ENCODE data around the gene VSX1. TPM values are rescaled to one million over a fixed set of nuclear protein-coding genes. Genes with fewer than 3 reads are reported as not detected.

The VSX1 gene
- total and polyA plus RNA-seq, 9 of the 15 experiments (the other 6 are each of a cell fraction or from before 2014, with no cell fraction given) = not detected

DNA sequence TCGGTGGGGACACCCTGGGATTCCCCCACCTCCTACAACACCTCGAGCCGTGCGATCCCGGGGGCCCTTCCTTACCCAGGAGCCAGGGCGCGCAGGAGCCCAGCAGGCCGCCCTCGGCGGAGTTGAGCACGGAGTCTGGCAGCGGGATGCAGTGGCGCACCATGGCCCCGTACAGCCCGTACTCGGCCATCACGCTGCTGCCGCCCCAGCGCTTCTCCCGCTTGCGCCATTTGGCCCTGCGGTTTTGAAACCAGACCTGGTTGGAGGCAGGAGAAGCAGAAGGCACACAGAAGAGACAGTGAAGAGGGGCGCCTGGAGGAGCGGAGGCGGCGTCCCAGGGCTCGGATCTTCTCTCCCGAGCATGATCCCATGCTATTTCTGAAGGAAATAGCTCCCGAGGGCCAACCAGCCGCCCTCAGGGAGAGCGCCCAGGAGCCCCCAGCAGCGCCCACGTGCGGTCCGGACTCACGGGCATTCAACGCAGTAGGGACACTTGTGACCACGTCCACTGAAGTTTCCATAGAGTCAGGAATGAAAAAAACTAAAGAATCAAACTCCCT is 4.3 kb downstream of the VSX1 start:
- H3K27me3 ChIP-seq (ENCODE audit: control insufficient read depth in 2 of 2, insufficient read depth in 2 of 2, low read length in 2 of 2) = peaks cover 0 to 12% of the 10 kb centered on the region in 2 experiments; a peak in 3 of 5 replicates
- no peak overlapping the region for H2AFZ ChIP-seq (ENCODE audit: low read depth, low read length)
- no peaks in the 10 kb centered on the region for H3K9me1 ChIP-seq (ENCODE audit: control insufficient read depth, insufficient read depth, low read length)
- H3K4me2 ChIP-seq (ENCODE audit: insufficient read depth, low read length) = no peak overlapping the region
- no peaks in the 10 kb centered on the region for H3K9me3 ChIP-seq (replicated peaks; ENCODE audit: control insufficient read depth, insufficient read depth, low read depth, low read length)
- intact Hi-C loops (cut with micrococcal nuclease) = loop anchor here (10.0 kb wide), 1 partner anchor 97 kb away; no protein-coding TSS in a partner anchor
- no TSS peak for BruUV-seq (replicated peaks)
- under 1% methylated on average over 27 of the region's 38 CpGs for WGBS (ENCODE audit: insufficient coverage, low coverage, missing lambda C conversion rate)
- FAIRE-seq = no peak
- in situ Hi-C loops (cut with MboI) = no loop called here
- no peak overlapping the region for H3K4me3 ChIP-seq
- TF ChIP-seq KLF1 (tag; IDR thresholded peaks at IDR 0.05) (no peak), CTBP1 (IDR thresholded peaks at IDR 0.05; ENCODE audit: borderline replicate concordance) (no peak), TSC22D4 (tag; IDR thresholded peaks at IDR 0.05) (no peak), SMARCA5 (IDR thresholded peaks at IDR 0.05) (no peak), ZNF408 (CRISPR knock-in tag; IDR thresholded peaks at IDR 0.05; ENCODE audit: low read depth) (no peak), HDAC6 (IDR thresholded peaks at IDR 0.05; ENCODE audit: low read depth, low read length) (no peak), SNIP1 (IDR thresholded peaks at IDR 0.05; ENCODE audit: low read depth) (no peak), ZNF507 (tag; conservative IDR thresholded peaks at IDR 0.05) (no peak), DACH1 (IDR thresholded peaks at IDR 0.05; ENCODE audit: partially characterized antibody) (no peak)
- TF ChIP-seq, protein P1, sequence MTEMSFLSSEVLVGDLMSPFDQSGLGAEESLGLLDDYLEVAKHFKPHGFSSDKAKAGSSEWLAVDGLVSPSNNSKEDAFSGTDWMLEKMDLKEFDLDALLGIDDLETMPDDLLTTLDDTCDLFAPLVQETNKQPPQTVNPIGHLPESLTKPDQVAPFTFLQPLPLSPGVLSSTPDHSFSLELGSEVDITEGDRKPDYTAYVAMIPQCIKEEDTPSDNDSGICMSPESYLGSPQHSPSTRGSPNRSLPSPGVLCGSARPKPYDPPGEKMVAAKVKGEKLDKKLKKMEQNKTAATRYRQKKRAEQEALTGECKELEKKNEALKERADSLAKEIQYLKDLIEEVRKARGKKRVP (CRISPR knock-in tag; IDR thresholded peaks at IDR 0.05) = no peak
- no peaks in the 10 kb centered on the region for H3K36me3 ChIP-seq (ENCODE audit: control insufficient read depth, insufficient read depth, low read length)
- ChIA-PET CTCF (ENCODE audit: low intra/inter-chr PET ratio) (no interaction called here), POLR2A (no interaction called here)
- DNase-seq (ENCODE audit: extremely low read depth in 1 of 4, low spot score in 3 of 4) = no peak
- H3K79me2 ChIP-seq (ENCODE audit: control insufficient read depth, insufficient read depth, low read length) = no peaks in the 10 kb centered on the region
- H3K9ac ChIP-seq (ENCODE audit: insufficient read depth in 1 of 2, low read depth in 2 of 2, low read length in 2 of 2) = no peak overlapping the region; a peak in 1 of 4 replicates
- no peak for ATAC-seq
- no peak overlapping the region for H3K27ac ChIP-seq (ENCODE audit: extremely low read depth, low read depth, low read length)
- H3K4me1 ChIP-seq (replicated peaks in 1 of 2; ENCODE audit: control insufficient read depth in 2 of 2, insufficient read depth in 2 of 2, low read length in 2 of 2) = no peaks in the 10 kb centered on the region; a peak in 1 of 5 replicates
- H4K20me1 ChIP-seq (replicated peaks; ENCODE audit: control insufficient read depth, insufficient read depth, low read length) = no peaks in the 10 kb centered on the region

All from K562 (cell line).